Activated naive CD8-positive, alpha-beta T cell treated with anti-CD3 and anti-CD28 coated beads, Interleukin-2, amount 50 U/mL, for 24 hours (primary cell): ENCODE measurements around the gene MPO.

ENCODE experiments used
- ATAC-seq: fragments of 150-1000 bp; cut with Tn5 transposase; one replicate; pipeline ENCODE4 v1.10.0; 2021
- DNase-seq: peaks from one replicate; pipeline ENCODE4 v3.0.0; 2021
- H3K27ac Mint-ChIP-seq: one replicate; pipeline ENCODE4 v1.8.0; 2021; ENCODE audit warnings: mild to moderate bottlenecking, mixed read lengths
- H3K27me3 Mint-ChIP-seq: one replicate; pipeline ENCODE4 v1.8.0; 2021; ENCODE audit warnings: mixed read lengths
- H3K36me3 Mint-ChIP-seq: one replicate; pipeline ENCODE4 v1.8.0; 2021; ENCODE audit warnings: low read depth, mixed read lengths
- H3K4me1 Mint-ChIP-seq: one replicate; pipeline ENCODE4 v1.8.0; 2021; ENCODE audit warnings: mixed read lengths
- H3K4me3 Mint-ChIP-seq: one replicate; pipeline ENCODE4 v1.8.0; 2021; ENCODE audit warnings: mild to moderate bottlenecking, moderate library complexity, mixed read lengths
- H3K9me3 Mint-ChIP-seq: one replicate; pipeline ENCODE4 v1.8.0; 2021; ENCODE audit warnings: mixed read lengths

Gene MPO

GRCh38 chr17:58280480-58281217 is at the start of gene MPO:
Gene MPO (minus strand): TSS chr17:58280935. CDS start chr17:58280758, 177 bp downstream.
- peaks cover 16% of the 10 kb centered on the region for H3K27me3 Mint-ChIP-seq
- no peak within 1 kb of the TSS for H3K27ac Mint-ChIP-seq

GRCh38 chr17:58329810-58330537 is 49.2 kb upstream of the MPO start:
- Mint-ChIP-seq H3K4me3 (peak overlapping the region; percentile 99), H3K27ac (peak overlapping the region; percentile 98), H3K36me3 (peaks cover 42% of the 10 kb centered on the region), H3K27me3 (peaks cover 15% of the 10 kb centered on the region), H3K4me1 (peaks cover 77% of the 10 kb centered on the region), H3K9me3 (no peaks in the 10 kb centered on the region)
- DNase-seq (peak; percentile 56), ATAC-seq (peak; percentile 31)

More at GRCh38 chr17:58280480-58281217, at the start of gene MPO:
- DNase-seq (no peak), ATAC-seq (no peak)
- Mint-ChIP-seq H3K4me3 (no peak within 1 kb of the TSS), H3K9me3 (no peaks in the 10 kb centered on the region), H3K36me3 (no peaks in the 10 kb centered on the region), H3K4me1 (peaks cover 7% of the 10 kb centered on the region)

- ATAC-seq, result peak; percentile 45
- Mint-ChIP-seq H3K9me3 (no peaks in the 10 kb centered on the region), H3K4me3 (peak overlapping the region; percentile 99), H3K36me3 (peaks cover 38% of the 10 kb centered on the region), H3K27me3 (peaks cover 15% of the 10 kb centered on the region), H3K27ac (peak overlapping the region; percentile 98), H3K4me1 (peaks cover 75% of the 10 kb centered on the region)
- peak; percentile 90 for DNase-seq
These were observed 48.5 kb upstream of the MPO start for GRCh38 chr17:58329035-58329809.

- Mint-ChIP-seq H3K9me3 (no peaks in the 10 kb centered on the region), H3K4me3 (peak within 1 kb of the TSS; percentile 99), H3K4me1 (peaks cover 72% of the 10 kb centered on the region), H3K36me3 (peaks cover 35% of the 10 kb centered on the region), H3K27me3 (peaks cover 15% of the 10 kb centered on the region), H3K27ac (peak within 1 kb of the TSS; percentile 98)
- DNase-seq (peak; percentile 88), ATAC-seq (peak; percentile 0)
These were observed 47.7 kb upstream of the MPO start, which contains the start of gene TSPOAP1 for GRCh38 chr17:58328195-58329034. Gene TSPOAP1 (minus strand): TSS chr17:58328795. CDS start chr17:58327920, 875 bp downstream.

GRCh38 chr17:58327363-58328194 is 46.8 kb upstream of the MPO start:
- DNase-seq (peak; percentile 39), ATAC-seq (no peak)
- H3K9me3 Mint-ChIP-seq, result no peaks in the 10 kb centered on the region
- peaks cover 31% of the 10 kb centered on the region for H3K36me3 Mint-ChIP-seq
- peak overlapping the region; percentile 98 for H3K27ac Mint-ChIP-seq
- H3K27me3 Mint-ChIP-seq, result peaks cover 15% of the 10 kb centered on the region
- peaks cover 69% of the 10 kb centered on the region for H3K4me1 Mint-ChIP-seq
- peak overlapping the region; percentile 99 for H3K4me3 Mint-ChIP-seq

GRCh38 chr17:58326609-58327362 is 46.1 kb upstream of the MPO start:
- no peak for DNase-seq
- H3K4me1 Mint-ChIP-seq, result peaks cover 64% of the 10 kb centered on the region

GRCh38 chr17:58325976-58326468 is 45.3 kb upstream of the MPO start:
- Mint-ChIP-seq H3K27ac (peak overlapping the region; percentile 69), H3K4me3 (peak overlapping the region; percentile 4), H3K9me3 (no peaks in the 10 kb centered on the region), H3K36me3 (peaks cover 21% of the 10 kb centered on the region), H3K4me1 (peaks cover 61% of the 10 kb centered on the region), H3K27me3 (peaks cover 5% of the 10 kb centered on the region)
- ATAC-seq, result no peak
- DNase-seq, result no peak

More at GRCh38 chr17:58326609-58327362, 46.1 kb upstream of the MPO start:
- Mint-ChIP-seq H3K27ac (peak overlapping the region; percentile 79), H3K4me3 (peak overlapping the region; percentile 99), H3K9me3 (no peaks in the 10 kb centered on the region), H3K27me3 (peaks cover 10% of the 10 kb centered on the region), H3K36me3 (peaks cover 26% of the 10 kb centered on the region)
- ATAC-seq, result no peak

GRCh38 chr17:58325289-58325726 is 44.6 kb upstream of the MPO start:
- DNase-seq, result no peak
- H3K4me1 Mint-ChIP-seq, result peaks cover 53% of the 10 kb centered on the region
- ATAC-seq, result no peak
- H3K27ac Mint-ChIP-seq, result peak overlapping the region; percentile 69
- peaks cover 13% of the 10 kb centered on the region for H3K36me3 Mint-ChIP-seq
- peak overlapping the region; percentile 38 for H3K4me3 Mint-ChIP-seq
- H3K9me3 Mint-ChIP-seq, result no peaks in the 10 kb centered on the region
- peaks cover 1% of the 10 kb centered on the region for H3K27me3 Mint-ChIP-seq

GRCh38 chr17:58324409-58325288 is 43.9 kb upstream of the MPO start:
- no peaks in the 10 kb centered on the region for H3K9me3 Mint-ChIP-seq
- peak overlapping the region; percentile 38 for H3K4me3 Mint-ChIP-seq
- ATAC-seq (no peak), DNase-seq (no peak)
- no peaks in the 10 kb centered on the region for H3K27me3 Mint-ChIP-seq
- peaks cover 49% of the 10 kb centered on the region for H3K4me1 Mint-ChIP-seq
- H3K36me3 Mint-ChIP-seq, result peaks cover 8% of the 10 kb centered on the region
- H3K27ac Mint-ChIP-seq, result peak overlapping the region; percentile 63

- ATAC-seq (no peak), DNase-seq (no peak)
- no peaks in the 10 kb centered on the region for H3K9me3 Mint-ChIP-seq
- H3K4me3 Mint-ChIP-seq, result peak overlapping the region; percentile 11
- H3K36me3 Mint-ChIP-seq, result peaks cover 8% of the 10 kb centered on the region
- H3K27ac Mint-ChIP-seq, result no peak overlapping the region
- H3K27me3 Mint-ChIP-seq, result no peaks in the 10 kb centered on the region
- H3K4me1 Mint-ChIP-seq, result peaks cover 43% of the 10 kb centered on the region
These were observed 43.3 kb upstream of the MPO start for GRCh38 chr17:58324056-58324408.

GRCh38 chr17:58323366-58324055 is 42.8 kb upstream of the MPO start:
- Mint-ChIP-seq H3K27ac (no peak overlapping the region), H3K27me3 (no peaks in the 10 kb centered on the region), H3K36me3 (peaks cover 6% of the 10 kb centered on the region), H3K4me1 (peaks cover 40% of the 10 kb centered on the region), H3K4me3 (peak overlapping the region; percentile 11), H3K9me3 (no peaks in the 10 kb centered on the region)
- no peak for ATAC-seq
- DNase-seq, result no peak
